Measurements from ENCODE around the gene VHLL.

GRCh38 chr1:156310962-156311361, 11.9 kb upstream of the VHLL start:
- TF ChIP-seq CTCF (conservative IDR thresholded peaks at IDR 0.05 in 1 of 2, IDR thresholded peaks at IDR 0.05 in 1 of 2; ENCODE audit: extremely low read depth in 1 of 2, insufficient read depth in 1 of 2, low read depth in 1 of 2, low read length in 2 of 2) (no peak), EZH2 (IDR thresholded peaks at IDR 0.05; ENCODE audit: borderline replicate concordance, low read length) (no peak)

All from mammary epithelial cell (primary cell).